GM10248 (cell line): ENCODE results near the gene RIPPLY3.

Source experiments
- CTCF ChIA-PET: fragments of 300-600 bp; sonication (Branson Sonifier 250); formaldehyde crosslinking; extraction: SDS; loops from one replicate; lab custom pipeline; 2021; ENCODE audit warnings: antibody characterized with exemption; lab: Yijun Ruan, JAX
- POLR2A ChIA-PET: fragments of 350-650 bp; sonication (Branson Sonifier 250); formaldehyde crosslinking; extraction: SDS; loops from one replicate; lab custom pipeline; 2020; ENCODE audit warnings: antibody characterized with exemption; lab: Yijun Ruan, JAX
- DNase-seq: peaks from one replicate; pipeline ENCODE4 v3.0.0; 2012; ENCODE audit errors: extremely low spot score
- CTCF ChIP-seq: IDR thresholded peaks from 2 replicates; pipeline ENCODE4 v1.5.1; 2012; ENCODE audit warnings: mild to moderate bottlenecking, low read depth; ENCODE audit errors: extremely low read depth, missing control alignments, control extremely low read depth

RIPPLY3 gene

GRCh38 chr21:37006486-37007291 lies at the start of gene RIPPLY3:
RIPPLY3 (plus strand) TSS chr21:37006702; CDS start chr21:37006773, 71 bp downstream.
- peak; percentile 45 for DNase-seq
- ChIA-PET POLR2A (no interaction called here), CTCF (interaction anchor here (1.5 to 3.1 kb wide), 3 partner anchors 8 to 29 kb away, joined by 4 to 17 read pairs (median 15); no protein-coding TSS in a partner anchor)
- TF ChIP-seq CTCF: no peak

GRCh38 chr21:36959020-36959835 lies 47.3 kb upstream of the RIPPLY3 start:
- TF ChIP-seq CTCF: no peak
- ChIA-PET POLR2A (no interaction called here), CTCF (interaction anchor here (1.7 kb wide), 1 partner anchor 28 kb away, joined by 4 read pairs; no protein-coding TSS in a partner anchor)
- no peak for DNase-seq

GRCh38 chr21:36960676-36961284 lies 45.7 kb upstream of the RIPPLY3 start:
- TF ChIP-seq CTCF: no peak
- ChIA-PET POLR2A (no interaction called here), CTCF (interaction anchor here (1.0 to 1.4 kb wide), 3 partner anchors 10 to 49 kb away, joined by 3 to 4 read pairs (median 4); no protein-coding TSS in a partner anchor)
- no peak for DNase-seq

GRCh38 chr21:36962098-36962780 lies 44.3 kb upstream of the RIPPLY3 start:
- no peak for DNase-seq
- no peak for TF ChIP-seq CTCF
- ChIA-PET POLR2A (interaction anchor here (0.6 kb wide), 1 partner anchor 28 kb away, joined by 5 read pairs; no protein-coding TSS in a partner anchor), CTCF (interaction anchor here (0.7 to 1.8 kb wide), 4 partner anchors 11 to 16 kb away, joined by 3 to 5 read pairs (median 4); no protein-coding TSS in a partner anchor)

- POLR2A ChIA-PET: no interaction called here
- no peak for TF ChIP-seq CTCF
- CTCF ChIA-PET: interaction anchor here (4.0 to 8.7 kb wide), 3 partner anchors 13 to 26 kb away, joined by 17 to 42 read pairs (median 22); no protein-coding TSS in a partner anchor
- DNase-seq: no peak
Observed at GRCh38 chr21:36964398-36964797, 42.1 kb upstream of the RIPPLY3 start.
